HG02759 (cell line): ENCODE data around the gene URB1.
A peak's percentile ranks its signal among the peaks of the same experiment; 100 is the strongest.
"Not testable (repeated sequence)": the region's sequence is repeated elsewhere in the genome, so short reads cannot be mapped to it uniquely, and the experiment has no call there.

ENCODE experiments used
- ATAC-seq: cut with Tn5 transposase; IDR thresholded peaks from one replicate; pipeline ENCODE4 v1.9.1; 2021; ENCODE audit warnings: mild to moderate bottlenecking, moderate library complexity; ENCODE audit not compliant: unreplicated experiment

URB1 gene

GRCh38 chr21:32413015-32413504, 20.2 kb upstream of the URB1 start:
- no peak for ATAC-seq

GRCh38 chr21:32412162-32413014, 19.6 kb upstream of the URB1 start, which contains the start of gene EVA1C:
TSS of gene EVA1C (plus strand) at chr21:32412706. CDS start at chr21:32412854, 148 bp downstream.
- peak; percentile 45 for ATAC-seq

- peak; percentile 40 for ATAC-seq
These were observed 18.7 kb upstream of the URB1 start for GRCh38 chr21:32411350-32412161.

DNA sequence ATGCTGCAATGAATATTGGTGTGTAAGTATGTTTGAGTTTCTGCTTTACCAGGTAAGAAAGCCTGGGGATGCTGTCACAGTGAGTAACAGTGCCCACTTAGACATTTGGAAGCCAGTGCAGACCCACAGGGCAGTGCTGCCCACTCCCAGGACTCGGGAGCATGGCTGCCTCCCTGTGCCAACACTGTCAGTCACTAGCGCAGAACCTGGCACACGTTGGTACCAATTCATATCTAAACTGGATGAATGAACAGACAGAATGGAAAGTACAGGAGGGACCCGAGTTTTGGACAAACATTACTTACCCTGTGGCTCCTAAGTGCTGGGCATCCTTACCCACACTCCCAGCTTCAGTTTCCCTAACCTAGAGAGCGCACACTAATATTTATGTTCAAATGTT, 18.1 kb upstream of the URB1 start:
- no peak for ATAC-seq

DNA sequence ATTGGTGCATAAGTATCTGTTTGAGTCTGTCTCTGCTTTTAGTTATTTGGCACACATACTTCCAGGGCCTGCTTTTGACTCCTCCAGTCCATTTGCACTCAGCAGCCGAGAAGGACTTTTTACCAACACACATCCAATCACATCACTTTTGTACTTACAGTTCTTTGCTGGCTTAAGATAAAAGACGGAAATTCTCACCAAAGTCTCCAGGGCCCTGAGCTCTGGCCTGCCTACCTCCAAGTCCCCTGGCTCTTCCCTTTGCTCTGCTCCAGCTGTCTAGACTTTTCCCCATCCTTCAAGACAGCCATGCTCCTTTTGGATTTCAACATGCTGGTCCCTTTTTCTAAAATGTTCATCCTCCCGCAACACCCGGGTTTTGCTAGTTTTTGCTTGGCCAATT, 17.5 kb upstream of the URB1 start:
- no peak for ATAC-seq

DNA sequence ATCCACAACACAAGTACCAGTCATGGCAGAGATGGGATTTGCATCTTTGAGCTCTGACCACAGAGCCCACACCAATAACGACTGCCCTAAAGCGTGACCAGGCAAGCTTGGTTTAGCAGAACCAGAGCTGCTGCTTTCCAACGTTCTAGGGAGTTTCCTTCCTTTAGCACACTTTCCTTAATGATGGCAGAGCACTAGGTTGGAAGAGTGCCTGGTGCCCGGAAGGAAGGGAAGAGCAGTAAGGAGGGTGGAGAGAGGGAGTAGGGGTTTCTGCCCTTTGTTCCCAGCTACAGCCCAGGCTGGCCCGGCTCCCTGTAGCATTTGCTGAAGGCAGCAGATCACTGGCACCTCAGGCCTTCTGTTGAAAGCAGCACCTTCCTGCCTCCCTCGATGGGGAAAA, 13.6 kb upstream of the URB1 start:
- no peak for ATAC-seq

- no peak for ATAC-seq
These were observed 10.5 kb upstream of the URB1 start for GRCh38 chr21:32403201-32403777.

- no peak for ATAC-seq
These were observed 827 bp upstream of the URB1 start for GRCh38 chr21:32393677-32394001.

DNA sequence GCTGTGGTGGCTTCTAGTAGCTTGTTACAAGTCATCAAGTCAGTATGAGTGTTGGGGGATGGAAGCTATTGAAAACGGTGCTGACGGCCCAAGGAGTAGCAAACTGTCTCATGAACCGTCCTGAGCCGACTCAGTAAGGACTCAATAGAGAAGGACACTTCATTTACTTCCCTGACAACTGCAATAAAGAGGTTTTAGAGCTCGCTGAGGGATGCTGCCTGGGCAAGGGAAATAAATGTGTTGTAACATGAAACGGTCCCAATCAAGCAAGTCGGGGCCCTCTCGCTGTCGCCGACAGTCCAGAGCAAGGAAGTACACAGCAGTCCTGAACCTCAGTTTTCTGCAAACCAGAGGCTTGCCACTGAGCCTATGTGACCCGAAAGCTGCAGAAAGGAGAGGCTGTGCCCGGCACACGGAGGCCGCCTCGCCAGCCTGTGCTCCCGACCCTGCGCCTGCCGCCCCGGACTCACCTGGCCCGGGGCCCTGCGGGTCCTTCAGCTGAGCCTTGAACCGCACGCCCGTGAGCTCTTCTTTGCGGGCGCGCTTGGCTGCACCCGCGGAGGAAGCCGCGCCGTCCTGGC, 423 bp downstream of the URB1 start:
- ATAC-seq, result peak; percentile 1

GRCh38 chr21:32391755-32392154, 1.1 kb downstream of the URB1 start:
- no peak for ATAC-seq

DNA sequence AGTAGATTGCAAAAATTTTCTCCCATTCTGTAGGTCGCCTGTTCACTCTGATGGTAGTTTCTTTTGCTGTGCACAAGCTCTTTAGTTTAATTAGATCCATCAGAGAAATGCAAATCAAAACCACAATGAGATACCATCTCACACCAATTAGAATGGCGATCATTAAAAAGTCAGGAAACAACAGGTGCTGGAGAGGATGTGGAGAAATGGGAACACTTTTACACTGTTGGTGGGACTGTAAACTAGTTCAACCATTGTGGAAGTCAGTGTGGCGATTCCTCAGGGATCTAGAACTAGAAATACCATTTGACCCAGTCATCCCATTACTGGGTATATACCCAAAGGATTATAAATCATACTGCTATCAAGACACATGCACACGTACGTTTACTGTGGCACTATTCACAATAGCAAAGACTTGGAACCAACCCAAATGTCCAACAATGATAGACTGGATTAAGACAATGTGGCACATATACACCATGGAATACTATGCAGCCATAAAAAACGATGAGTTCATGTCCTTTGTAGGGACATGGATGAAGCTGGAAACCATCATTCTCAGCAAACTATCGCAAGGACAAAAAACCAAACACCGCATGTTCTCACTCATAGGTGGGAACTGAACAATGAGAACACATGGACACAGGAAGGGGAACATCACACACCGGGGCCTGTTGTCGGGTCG, 2.1 kb downstream of the URB1 start:
- ATAC-seq, result not testable (repeated sequence)

DNA sequence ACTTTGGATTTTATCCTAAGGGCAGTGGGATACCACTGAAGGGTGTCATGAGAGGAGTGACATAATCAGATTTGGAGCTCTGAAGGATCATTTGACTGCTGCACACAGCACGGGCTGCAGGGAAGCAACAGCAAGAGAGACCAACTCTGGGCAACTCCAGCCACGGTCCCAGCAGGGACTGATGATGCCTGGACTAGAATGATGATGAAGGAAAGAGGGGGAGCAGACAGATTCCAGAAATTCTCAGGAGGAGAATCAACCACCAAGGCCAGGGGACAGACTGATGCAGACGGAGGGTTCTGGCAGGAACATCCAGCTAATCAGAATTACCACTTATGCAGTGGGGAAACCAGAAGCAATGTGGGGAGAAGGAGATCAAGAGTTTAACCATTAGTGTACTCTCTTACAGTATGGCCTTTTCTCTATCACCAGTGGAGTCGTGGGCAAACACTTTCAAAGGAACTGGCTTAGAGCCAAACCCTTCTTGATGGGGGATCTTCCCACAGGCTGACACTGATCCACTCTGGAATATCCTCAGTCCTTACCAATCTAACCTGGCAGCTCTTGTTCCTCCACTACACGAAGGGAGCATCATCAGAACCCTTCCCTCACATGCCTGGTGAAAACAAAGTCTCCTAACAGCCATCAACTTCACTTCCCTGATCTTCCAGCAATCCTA, 3.3 kb downstream of the URB1 start:
- no peak for ATAC-seq

DNA sequence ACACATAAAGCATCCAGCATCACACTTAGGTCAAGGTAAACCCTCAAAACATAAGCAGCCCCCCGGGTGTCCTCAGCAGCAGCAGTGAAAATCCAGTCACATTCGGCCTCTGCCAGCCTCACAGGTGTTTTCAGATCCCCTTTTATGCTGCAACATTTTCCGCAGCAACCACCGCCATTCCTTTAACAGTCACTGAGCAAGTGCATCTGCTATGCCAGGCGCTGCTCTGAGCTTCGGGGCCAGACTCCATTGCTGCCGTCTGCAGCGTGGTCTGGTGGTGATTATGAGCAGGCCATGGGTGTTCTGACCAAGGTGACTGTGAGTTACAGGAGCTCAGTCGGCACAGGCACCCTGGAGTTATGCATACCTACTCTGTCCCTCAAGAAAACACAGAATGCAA, 4.5 kb downstream of the URB1 start:
- ATAC-seq, result no peak

GRCh38 chr21:32387151-32387550, 5.7 kb downstream of the URB1 start:
- ATAC-seq, result no peak

- ATAC-seq, result no peak
These were observed 6.5 kb downstream of the URB1 start for GRCh38 chr21:32386195-32386870.

- no peak for ATAC-seq
These were observed 9.0 kb downstream of the URB1 start for GRCh38 chr21:32383812-32384211.

- ATAC-seq, result no peak
These were observed 10.6 kb downstream of the URB1 start for GRCh38 chr21:32382108-32382644.

DNA sequence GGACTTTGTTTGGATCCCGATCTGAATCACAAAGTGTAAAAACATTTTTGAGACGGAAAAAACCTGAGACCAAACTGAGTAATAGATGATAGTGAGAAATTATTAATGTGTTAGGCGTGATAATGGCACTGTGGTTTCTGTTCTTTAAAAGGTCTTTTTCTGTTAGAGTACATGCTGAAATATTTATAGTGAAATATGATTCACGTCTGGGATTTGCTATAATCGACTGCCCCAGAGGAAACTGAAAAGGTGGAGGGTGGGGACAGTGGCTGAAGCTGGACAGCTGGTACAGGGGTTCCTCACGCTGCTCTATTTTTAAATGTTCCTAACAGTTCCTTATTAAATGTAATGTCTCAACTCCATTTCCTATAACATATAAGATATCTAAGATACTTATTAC, 11.2 kb downstream of the URB1 start:
- ATAC-seq, result no peak

GRCh38 chr21:32380940-32381339, 11.9 kb downstream of the URB1 start:
- no peak for ATAC-seq
